Mesenchymal stem cell (in vitro differentiated cells and primary cell): ENCODE measurements around the gene STARD8.
"Not testable (repeated sequence)": the region's sequence is repeated elsewhere in the genome, so short reads cannot be mapped to it uniquely, and the experiment has no call there.

Experiments
- DNase-seq: peaks from one replicate; pipeline ENCODE4 v3.0.0-alpha.2; 2013
- H2AFZ ChIP-seq: one replicate; pipeline ENCODE4 v1.6.1; 2013; ENCODE audit warnings: low read depth, mild to moderate bottlenecking, control low read depth, inconsistent platforms, low read length, moderate library complexity
- H2AK5ac ChIP-seq: 2 replicates; pipeline ENCODE4 v1.6.1; 2013; ENCODE audit warnings: low read length, moderate library complexity, mild to moderate bottlenecking, inconsistent platforms; ENCODE audit not compliant: severe bottlenecking
- H2BK120ac ChIP-seq: one replicate; pipeline ENCODE4 v1.6.1; 2013; ENCODE audit warnings: low read depth, mild to moderate bottlenecking, inconsistent platforms, low read length, moderate library complexity
- H2BK12ac ChIP-seq, 2 experiments: one replicate each; pipeline ENCODE4 v1.6.1; 2013; ENCODE audit warnings: inconsistent platforms in 2 of 2, low read length in 2 of 2, mild to moderate bottlenecking in 2 of 2, moderate library complexity in 2 of 2, control low read depth in 1 of 2
- H2BK15ac ChIP-seq: one replicate; pipeline ENCODE4 v1.6.1; 2013; ENCODE audit warnings: mild to moderate bottlenecking, low read depth, inconsistent platforms; ENCODE audit not compliant: poor library complexity, severe bottlenecking
- H2BK5ac ChIP-seq: 2 replicates; pipeline ENCODE4 v1.6.1; 2013; ENCODE audit warnings: low read depth, mild to moderate bottlenecking, low read length, control low read depth, inconsistent platforms; ENCODE audit not compliant: poor library complexity, severe bottlenecking
- H3K14ac ChIP-seq, 2 experiments: one replicate each; pipeline ENCODE4 v1.6.1; 2013; ENCODE audit warnings: inconsistent platforms in 2 of 2, low read length in 2 of 2, control low read depth in 1 of 2, mild to moderate bottlenecking in 1 of 2, moderate library complexity in 1 of 2
- H3K18ac ChIP-seq, 2 experiments: one replicate each; pipeline ENCODE4 v1.6.1; 2013; ENCODE audit warnings: inconsistent platforms in 2 of 2, low read length in 2 of 2, control low read depth in 1 of 2, low read depth in 1 of 2, mild to moderate bottlenecking in 1 of 2
- H3K23ac ChIP-seq, 2 experiments: one replicate each; pipeline ENCODE4 v1.6.1; 2013; ENCODE audit warnings: inconsistent platforms in 2 of 2, low read length in 2 of 2, mild to moderate bottlenecking in 2 of 2, moderate library complexity in 2 of 2, control low read depth in 1 of 2
- H3K27ac ChIP-seq: 2 replicates; pipeline ENCODE4 v1.5.1; 2013; ENCODE audit warnings: mild to moderate bottlenecking, moderate library complexity, low read length, control low read depth, inconsistent platforms; ENCODE audit not compliant: poor library complexity, severe bottlenecking
- H3K27me3 ChIP-seq, 2 experiments: 2 replicates each; pipeline versions ENCODE4 v1.6.1 to v1.7.0; 2013; ENCODE audit warnings: low read length in 2 of 2, mild to moderate bottlenecking in 2 of 2, moderate library complexity in 2 of 2, control low read depth in 1 of 2, inconsistent platforms in 1 of 2; ENCODE audit not compliant: control insufficient read depth in 1 of 2, insufficient read depth in 1 of 2
- H3K36me3 ChIP-seq, 2 experiments: 2 replicates each; pipeline versions ENCODE4 v1.6.1 to v1.7.0; 2013; ENCODE audit warnings: low read length in 2 of 2, control low read depth in 1 of 2, inconsistent platforms in 1 of 2, low read depth in 1 of 2, mild to moderate bottlenecking in 1 of 2; ENCODE audit not compliant: insufficient read depth in 2 of 2, control insufficient read depth in 1 of 2
- H3K4ac ChIP-seq, 2 experiments: one replicate each; pipeline ENCODE4 v1.6.1; 2013; ENCODE audit warnings: inconsistent platforms in 2 of 2, low read length in 2 of 2, mild to moderate bottlenecking in 2 of 2, moderate library complexity in 2 of 2, control low read depth in 1 of 2, low read depth in 1 of 2
- H3K4me1 ChIP-seq: 2 replicates; pipeline ENCODE4 v1.6.1; 2013; ENCODE audit warnings: low read depth, low read length, control low read depth; ENCODE audit not compliant: control insufficient read depth, insufficient read depth
- H3K4me2 ChIP-seq: 2 replicates; pipeline ENCODE4 v1.6.1; 2013; ENCODE audit warnings: low read length, mild to moderate bottlenecking, inconsistent platforms; ENCODE audit not compliant: poor library complexity, severe bottlenecking
- H3K4me3 ChIP-seq, 2 experiments: 2 replicates each; pipeline versions ENCODE4 v1.5.1 to v1.7.0; 2013; ENCODE audit warnings: low read length in 2 of 2, mild to moderate bottlenecking in 2 of 2, control low read depth in 1 of 2, low read depth in 1 of 2; ENCODE audit not compliant: insufficient read depth in 1 of 2
- H3K79me1 ChIP-seq: replicated peaks from 2 replicates; pipeline ENCODE4 v1.6.1; 2013; ENCODE audit warnings: mild to moderate bottlenecking, control low read depth, low read length, inconsistent platforms; ENCODE audit not compliant: poor library complexity, severe bottlenecking
- H3K9ac ChIP-seq: 2 replicates; pipeline ENCODE4 v1.7.0; 2013; ENCODE audit warnings: mild to moderate bottlenecking, low read length, moderate library complexity
- H3K9me3 ChIP-seq: 2 replicates; pipeline ENCODE4 v1.7.0; 2013; ENCODE audit warnings: mild to moderate bottlenecking, low read length; ENCODE audit not compliant: control insufficient read depth
- H4K8ac ChIP-seq: one replicate; pipeline ENCODE4 v1.6.1; 2013; ENCODE audit warnings: inconsistent platforms, mild to moderate bottlenecking, low read length, moderate library complexity
- H4K91ac ChIP-seq: one replicate; pipeline ENCODE4 v1.6.1; 2013; ENCODE audit warnings: mild to moderate bottlenecking, low read length, inconsistent platforms
- WGBS: methylation state at CpG from one replicate; pipeline ENCODE4 v1.1.7; 2013; ENCODE audit warnings: mixed read lengths; 5-methylcytosine and 5-hydroxymethylcytosine counted together

STARD8 gene

DNA sequence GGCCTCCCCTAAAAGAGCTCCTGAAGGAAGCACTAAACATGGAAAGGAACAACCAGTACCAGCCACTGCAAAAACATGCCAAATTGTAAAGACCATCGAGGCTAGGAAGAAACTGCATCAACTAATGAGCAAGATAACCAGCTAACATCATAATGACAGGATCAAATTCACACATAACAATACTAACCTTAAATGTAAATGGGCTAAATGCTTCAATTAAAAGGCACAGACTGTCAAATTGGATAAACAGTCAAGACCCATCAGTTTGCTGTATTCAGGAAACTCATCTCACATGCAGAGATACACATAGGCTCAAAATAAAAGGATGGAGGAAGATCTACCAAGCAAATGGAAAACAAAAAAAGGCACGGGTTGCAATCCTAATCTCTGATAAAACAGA, 43.2 kb upstream of the STARD8 start:
- WGBS = no CpG with 5 or more reads among the region's 2 CpGs
- H3K4me3 ChIP-seq, H3K79me1 ChIP-seq, H2AFZ ChIP-seq, H3K27me3 ChIP-seq, H2BK5ac ChIP-seq, DNase-seq, H3K14ac ChIP-seq, H4K8ac ChIP-seq, H3K4ac ChIP-seq, H3K36me3 ChIP-seq, H3K4me1 ChIP-seq, H3K23ac ChIP-seq, H3K9ac ChIP-seq, H3K27ac ChIP-seq, H2BK120ac ChIP-seq, H4K91ac ChIP-seq, H2BK12ac ChIP-seq, H2AK5ac ChIP-seq, H2BK15ac ChIP-seq, H3K4me2 ChIP-seq, H3K18ac ChIP-seq: not testable (repeated sequence)
- H3K9me3 ChIP-seq = peaks cover 14% of the 10 kb centered on the region

GRCh38 chrX:68614733-68615132, 32.7 kb upstream of the STARD8 start:
- not testable (repeated sequence) for H2AFZ ChIP-seq, H2BK120ac ChIP-seq, H3K4me2 ChIP-seq, H3K14ac ChIP-seq, H2AK5ac ChIP-seq, H3K23ac ChIP-seq, H3K18ac ChIP-seq, H3K4me3 ChIP-seq, H3K27ac ChIP-seq, H2BK12ac ChIP-seq, H3K4me1 ChIP-seq, H3K9me3 ChIP-seq, H3K9ac ChIP-seq, H3K79me1 ChIP-seq, H4K91ac ChIP-seq, DNase-seq, H2BK5ac ChIP-seq, H2BK15ac ChIP-seq, H4K8ac ChIP-seq, H3K4ac ChIP-seq, H3K36me3 ChIP-seq
- WGBS = no CpG with 5 or more reads among the region's 3 CpGs
- H3K27me3 ChIP-seq = peaks cover 0 to 16% of the 10 kb centered on the region in 2 experiments

DNA sequence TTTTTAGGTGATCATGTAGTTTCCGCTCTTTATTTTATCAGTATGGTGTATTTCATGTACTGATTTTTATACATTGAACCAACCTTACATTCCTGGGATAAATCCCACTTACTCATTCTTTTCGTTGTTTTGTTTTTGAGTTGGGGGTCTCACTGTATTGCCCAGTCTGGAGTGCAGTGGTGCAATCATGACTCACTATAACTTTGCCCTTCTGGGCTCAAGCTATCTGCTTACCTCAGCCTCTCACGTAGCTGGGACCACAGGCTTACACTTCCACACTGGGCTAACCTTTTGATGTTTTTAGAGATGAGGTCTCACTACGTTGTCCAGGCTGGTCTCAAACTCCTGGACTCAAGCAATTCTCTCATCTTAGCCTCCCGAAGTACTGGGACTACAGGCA, 19.5 kb upstream of the STARD8 start:
- H3K4me2 ChIP-seq = no peak overlapping the region
- H4K91ac ChIP-seq = no peak overlapping the region
- no peaks in the 10 kb centered on the region for H3K36me3 ChIP-seq
- H3K27me3 ChIP-seq = peaks cover 0 to 40% of the 10 kb centered on the region in 2 experiments
- no peak overlapping the region for H3K23ac ChIP-seq
- no peak overlapping the region for H3K27ac ChIP-seq
- WGBS = 70% methylated on average over 2 of the region's 5 CpGs
- H3K79me1 ChIP-seq = no peaks in the 10 kb centered on the region
- no peak overlapping the region for H3K4ac ChIP-seq
- H2AFZ ChIP-seq = no peak overlapping the region
- H4K8ac ChIP-seq = no peak overlapping the region
- no peak overlapping the region for H3K4me3 ChIP-seq
- H3K18ac ChIP-seq = no peak overlapping the region
- H2AK5ac ChIP-seq = no peak overlapping the region
- H2BK15ac ChIP-seq = no peak overlapping the region
- no peak overlapping the region for H2BK12ac ChIP-seq
- no peak overlapping the region for H2BK5ac ChIP-seq
- no peak overlapping the region for H3K14ac ChIP-seq
- no peak overlapping the region for H2BK120ac ChIP-seq
- H3K9ac ChIP-seq = no peak overlapping the region
- DNase-seq = no peak
- H3K9me3 ChIP-seq = no peaks in the 10 kb centered on the region
- H3K4me1 ChIP-seq = no peaks in the 10 kb centered on the region

DNA sequence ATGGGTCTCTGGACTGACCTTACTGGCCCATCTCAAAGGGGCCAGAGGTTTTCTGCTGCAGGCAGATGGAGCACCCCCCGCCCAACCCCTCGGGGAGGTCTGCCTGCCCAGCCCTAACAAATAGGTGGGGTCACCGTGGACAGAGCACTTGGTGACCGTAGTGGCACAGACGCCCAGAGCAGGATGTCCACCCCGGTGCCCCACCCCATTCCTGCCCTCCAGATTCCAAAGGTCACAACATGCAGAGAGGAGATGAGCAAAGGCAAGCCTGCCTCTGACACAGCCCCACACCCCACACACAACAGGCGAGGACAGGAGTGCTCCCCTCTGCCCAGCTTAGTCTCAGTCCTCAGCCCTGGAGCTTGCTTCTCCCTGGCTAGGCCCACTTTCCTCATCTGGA, 17.5 kb upstream of the STARD8 start:
- peaks cover 0 to 40% of the 10 kb centered on the region in 2 experiments for H3K27me3 ChIP-seq
- not testable (repeated sequence) for H3K14ac ChIP-seq, H4K91ac ChIP-seq, H3K9me3 ChIP-seq, H4K8ac ChIP-seq, H3K18ac ChIP-seq, H2BK12ac ChIP-seq, H2BK5ac ChIP-seq, H3K36me3 ChIP-seq, H3K4ac ChIP-seq, H3K4me3 ChIP-seq, H3K4me1 ChIP-seq, H3K27ac ChIP-seq, H2AK5ac ChIP-seq, H3K9ac ChIP-seq, DNase-seq, H3K79me1 ChIP-seq, H3K4me2 ChIP-seq, H2AFZ ChIP-seq, H2BK120ac ChIP-seq, H3K23ac ChIP-seq, H2BK15ac ChIP-seq
- WGBS = no CpG with 5 or more reads among the region's 7 CpGs
